DOHH2 (cell line): Measurements from ENCODE around the gene LAMA5.

Experiments
- CTCF ChIP-seq: fragments of 200-600 bp; sonication (generic); IDR thresholded peaks from one replicate; pipeline ENCODE4 v1.5.1; 2014; ENCODE audit warnings: antibody characterized with exemption, mild to moderate bottlenecking, low read depth, low read length; ENCODE audit not compliant: poor library complexity, severe bottlenecking
- EZH2phosphoT487 ChIP-seq: fragments of 200-600 bp; sonication (generic); IDR thresholded peaks from 2 replicates; pipeline ENCODE4 v1.6.1; 2017; ENCODE audit warnings: borderline replicate concordance, mild to moderate bottlenecking, antibody characterized with exemption, low read length, moderate library complexity, mixed read lengths

- no peak for TF ChIP-seq CTCF
- no peak for TF ChIP-seq EZH2phosphoT487
Observed at GRCh38 chr20:62298577-62299249, 68.4 kb downstream of the LAMA5 start.
